Right kidney (tissue), 1 donor: ENCODE results near the gene MXRA8.
"Not testable (repeated sequence)": the region's sequence is repeated elsewhere in the genome, so short reads cannot be mapped to it uniquely, and the experiment has no call there.

Experiments
- DNase-seq: peaks from one replicate; pipeline ENCODE4 v3.0.0-alpha.2; 2016

The MXRA8 gene

DNA sequence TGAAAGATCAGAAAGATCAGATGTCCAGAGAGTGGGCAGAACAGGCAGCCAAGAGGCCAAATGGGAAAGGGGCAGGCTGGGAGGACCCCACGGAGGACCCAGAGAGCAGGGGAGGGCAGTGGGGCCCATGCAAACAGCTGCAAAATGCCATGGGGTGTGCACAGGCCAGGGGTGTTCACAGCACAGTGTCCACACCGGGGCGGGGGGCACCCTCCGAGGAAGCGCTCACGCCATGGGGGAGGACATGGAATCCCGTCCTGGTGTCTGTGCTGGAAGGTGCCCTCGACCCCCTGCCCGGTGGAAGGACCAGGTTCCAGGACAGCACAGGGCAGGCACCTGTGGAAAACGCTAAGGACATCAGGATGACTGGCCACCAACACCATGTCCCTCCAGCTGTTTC is 35.4 kb downstream of the MXRA8 start:
- no peak for DNase-seq

DNA sequence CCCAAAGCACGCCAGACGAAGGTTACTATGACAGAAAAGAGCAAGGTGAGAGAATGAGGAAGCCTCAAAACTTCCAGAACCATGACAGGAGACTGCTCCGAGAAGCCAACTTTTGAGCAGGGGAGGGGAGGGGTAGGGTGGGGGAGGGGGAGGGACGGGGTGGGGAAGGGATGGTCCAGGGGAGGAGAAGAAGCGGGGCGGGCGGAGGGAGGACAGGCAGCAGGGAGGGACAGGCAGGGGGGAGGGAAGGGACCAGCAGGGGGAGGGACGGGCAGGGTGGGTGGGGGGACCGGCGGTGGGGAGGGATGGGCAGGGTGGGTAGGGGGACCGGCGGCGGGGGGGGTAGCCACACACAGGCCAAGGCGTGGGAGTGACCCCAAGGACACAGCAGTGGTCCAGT is 35.9 kb downstream of the MXRA8 start:
- DNase-seq = no peak

DNA sequence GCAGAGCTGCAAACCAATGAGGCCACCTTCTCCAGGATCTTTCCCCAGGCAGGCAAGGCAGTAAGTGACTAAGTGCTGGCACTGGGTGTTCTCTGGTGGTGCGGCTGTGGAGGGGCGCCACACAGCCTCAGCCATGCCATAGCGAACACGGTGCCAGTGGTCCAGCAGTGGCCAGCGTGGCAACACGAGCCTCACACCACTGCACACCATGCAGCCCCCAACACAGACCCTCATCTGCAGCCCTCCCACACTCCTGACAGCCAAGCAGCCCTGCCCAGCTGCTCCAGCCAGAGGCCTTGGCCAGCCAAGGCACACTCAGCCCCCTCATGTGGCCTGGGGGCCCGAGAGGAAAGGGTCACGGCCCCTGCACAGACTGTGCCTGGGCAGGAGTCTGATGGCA is 36.9 kb downstream of the MXRA8 start:
- DNase-seq = no peak

DNA sequence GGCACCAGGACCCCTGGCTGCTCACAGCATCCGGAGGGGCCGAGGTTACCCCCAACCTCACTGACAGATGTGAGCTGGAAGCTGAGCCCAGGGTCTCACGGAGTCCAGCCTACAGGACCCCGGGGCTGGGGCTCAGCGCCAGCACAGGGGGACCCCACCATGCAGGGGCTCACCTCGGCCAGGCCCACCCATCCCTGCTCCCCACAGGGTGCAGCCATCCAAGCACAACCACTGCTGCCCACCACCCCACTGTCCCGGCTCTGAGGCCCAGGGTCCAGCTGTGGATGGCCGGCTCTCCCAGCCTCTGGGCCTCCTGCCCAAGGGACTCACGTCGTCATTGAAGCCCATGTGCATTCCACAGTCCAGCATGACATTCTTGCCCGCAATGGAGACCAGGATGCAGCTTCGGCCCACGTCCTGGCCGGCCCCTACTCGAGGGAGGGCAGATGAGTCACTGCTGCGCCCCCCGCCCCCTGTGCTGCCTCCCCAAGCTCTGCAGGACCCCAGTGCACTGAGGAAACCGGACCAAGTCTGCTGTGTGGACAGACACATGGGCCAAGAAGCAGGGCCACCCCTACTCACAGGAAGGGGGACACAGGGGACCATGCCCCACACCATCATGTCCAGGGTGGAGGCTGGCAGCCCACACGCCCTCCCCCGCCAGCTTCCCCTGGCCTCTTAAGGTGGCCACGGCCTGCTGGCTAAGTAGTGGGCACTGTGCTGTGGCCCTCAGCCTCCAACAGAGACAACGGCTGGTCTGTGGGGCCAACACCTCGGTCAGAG is 37.5 kb downstream of the MXRA8 start:
- no peak for DNase-seq

DNA sequence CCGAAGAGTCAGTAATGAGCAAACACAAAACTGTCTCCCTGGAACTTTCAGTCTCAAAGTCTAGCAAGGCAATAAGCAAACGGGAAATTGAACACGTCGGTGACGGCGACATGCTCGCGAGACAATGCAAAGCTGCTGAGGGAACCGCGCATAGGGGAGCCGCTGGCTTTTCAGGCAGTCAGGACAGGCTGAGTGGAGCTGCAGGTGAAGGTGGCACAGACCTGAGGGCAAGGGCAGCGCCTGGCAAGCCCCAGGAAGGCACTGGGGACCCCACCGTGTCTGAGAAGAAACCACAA is 38.8 kb downstream of the MXRA8 start:
- DNase-seq = no peak

DNA sequence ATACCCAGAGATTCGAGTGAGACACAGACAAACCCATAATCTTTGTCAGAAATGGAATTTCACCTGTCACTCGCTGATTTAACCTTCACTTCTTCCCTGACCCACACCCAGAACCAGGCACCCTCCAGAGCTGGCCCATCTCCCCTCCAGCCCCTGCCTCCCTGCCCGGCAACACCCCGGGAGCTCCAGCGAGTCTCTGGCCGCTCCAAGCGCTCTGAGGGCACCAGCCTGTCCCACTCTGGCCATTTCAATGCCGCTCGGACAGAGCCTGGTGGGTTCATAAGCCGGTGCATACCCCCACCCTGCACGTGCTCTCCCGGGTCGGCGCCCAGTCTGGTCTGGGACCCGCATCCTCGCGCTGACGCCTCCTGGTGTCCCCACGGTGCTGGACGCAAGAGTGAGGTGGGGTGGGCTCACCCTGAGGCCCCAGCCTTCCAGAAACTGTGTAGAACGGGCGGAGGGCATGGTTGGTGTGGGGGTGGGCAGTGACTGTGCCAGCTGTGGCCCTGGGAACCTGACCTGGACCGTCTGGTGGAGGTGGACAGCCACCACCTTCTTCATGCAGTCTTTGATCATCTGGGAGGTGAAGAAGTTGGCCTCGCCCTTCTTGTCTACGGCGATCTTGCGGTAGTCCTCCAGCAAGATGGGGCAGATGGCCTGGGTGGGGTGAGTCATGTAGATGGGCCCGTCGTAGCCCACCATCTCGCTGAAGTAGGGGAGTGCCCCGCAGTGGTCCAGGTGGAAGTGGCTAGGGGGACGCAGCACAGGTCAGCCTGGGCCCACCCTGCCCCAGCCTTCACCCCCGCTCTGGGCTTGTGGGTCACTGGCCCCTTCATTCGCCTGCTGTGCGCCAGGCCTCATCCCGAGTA is 39.3 kb downstream of the MXRA8 start:
- DNase-seq = no peak

DNA sequence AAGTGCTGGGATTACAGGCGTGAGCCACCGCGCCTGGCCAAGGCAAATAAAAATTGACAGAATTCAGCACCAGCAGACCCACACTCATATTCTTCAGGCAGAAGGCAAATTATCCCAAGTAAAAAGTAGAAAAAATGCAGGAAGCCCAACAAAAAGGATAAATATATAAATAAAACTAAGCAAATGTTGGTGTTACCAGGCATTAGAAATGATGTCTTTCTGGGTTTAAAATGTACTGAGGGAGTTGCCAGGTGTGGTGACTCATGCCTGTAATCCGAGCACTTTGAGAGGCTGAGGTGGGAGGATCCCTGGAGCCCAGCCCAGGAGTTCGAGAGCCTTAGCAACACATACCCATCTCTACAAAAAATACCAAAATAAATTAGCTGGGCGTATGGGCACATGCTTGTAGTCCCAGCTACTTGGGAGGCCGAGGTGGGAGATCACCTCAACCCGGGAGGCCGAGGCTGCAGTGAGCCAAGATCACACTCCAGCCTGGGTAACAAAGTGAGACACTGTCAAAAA is 40.2 kb downstream of the MXRA8 start:
- no peak for DNase-seq

DNA sequence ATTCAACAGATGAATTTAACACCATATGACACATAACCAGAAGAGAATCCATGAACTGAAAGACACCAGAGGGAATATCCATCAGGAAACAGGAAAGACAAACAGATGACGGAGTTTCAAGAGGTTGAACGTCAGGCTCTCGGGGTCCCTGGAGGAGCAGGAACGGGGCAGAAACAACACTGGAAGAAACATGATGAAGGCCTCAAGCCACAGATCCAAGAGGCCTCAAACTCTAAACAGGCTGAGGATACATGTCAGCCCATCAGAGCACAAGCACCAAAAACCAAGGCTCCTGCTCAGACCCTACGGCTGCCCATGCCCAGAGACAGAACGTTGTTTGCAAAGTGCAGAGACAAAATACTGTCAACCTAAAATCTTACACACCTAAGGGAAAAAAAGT is 40.9 kb downstream of the MXRA8 start:
- DNase-seq = no peak

DNA sequence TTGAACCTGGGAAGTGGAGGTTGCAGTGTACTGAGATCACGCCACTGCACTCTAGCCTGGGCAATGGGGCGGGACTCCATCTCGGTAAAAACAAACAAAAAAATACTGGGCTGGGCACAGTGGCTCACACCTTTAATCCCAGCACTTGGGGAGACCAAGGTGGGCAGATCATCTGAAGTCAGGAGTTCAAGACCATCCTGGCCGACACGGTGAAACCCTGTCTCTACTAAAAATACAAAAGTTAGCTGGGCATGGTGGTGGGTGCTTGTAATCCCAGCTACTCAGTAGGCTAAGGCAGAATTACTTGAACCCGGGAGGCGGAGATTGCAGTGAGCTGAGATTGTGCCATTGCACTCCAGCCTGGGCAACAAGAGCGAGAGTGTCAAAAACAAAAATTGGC is 42.2 kb downstream of the MXRA8 start:
- not testable (repeated sequence) for DNase-seq

DNA sequence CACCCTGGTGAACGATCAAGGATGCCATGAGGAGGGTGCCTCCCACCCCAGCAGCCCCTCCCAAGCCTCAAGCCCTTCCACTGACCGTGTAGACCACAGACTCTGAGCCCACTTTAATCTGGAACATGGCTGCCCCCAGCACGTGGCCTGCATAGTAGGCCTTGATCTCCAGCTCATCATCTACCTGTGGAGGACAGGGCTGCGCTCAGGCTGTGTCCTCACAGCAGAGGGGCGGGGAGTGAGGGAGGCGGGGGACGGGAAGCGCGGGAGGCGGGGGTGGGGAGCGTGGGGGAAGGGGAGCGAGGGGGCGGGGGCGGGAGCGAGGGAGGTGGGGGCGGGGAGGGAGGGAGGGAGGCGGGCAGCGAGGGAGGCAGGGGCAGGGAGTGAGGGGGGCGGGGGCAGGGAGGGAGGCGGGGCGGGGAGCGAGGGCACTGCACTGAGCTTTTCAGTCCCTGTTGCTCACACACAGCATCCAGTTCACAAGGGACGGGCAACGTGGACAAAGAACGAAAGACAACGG is 42.9 kb downstream of the MXRA8 start:
- no peak for DNase-seq

DNA sequence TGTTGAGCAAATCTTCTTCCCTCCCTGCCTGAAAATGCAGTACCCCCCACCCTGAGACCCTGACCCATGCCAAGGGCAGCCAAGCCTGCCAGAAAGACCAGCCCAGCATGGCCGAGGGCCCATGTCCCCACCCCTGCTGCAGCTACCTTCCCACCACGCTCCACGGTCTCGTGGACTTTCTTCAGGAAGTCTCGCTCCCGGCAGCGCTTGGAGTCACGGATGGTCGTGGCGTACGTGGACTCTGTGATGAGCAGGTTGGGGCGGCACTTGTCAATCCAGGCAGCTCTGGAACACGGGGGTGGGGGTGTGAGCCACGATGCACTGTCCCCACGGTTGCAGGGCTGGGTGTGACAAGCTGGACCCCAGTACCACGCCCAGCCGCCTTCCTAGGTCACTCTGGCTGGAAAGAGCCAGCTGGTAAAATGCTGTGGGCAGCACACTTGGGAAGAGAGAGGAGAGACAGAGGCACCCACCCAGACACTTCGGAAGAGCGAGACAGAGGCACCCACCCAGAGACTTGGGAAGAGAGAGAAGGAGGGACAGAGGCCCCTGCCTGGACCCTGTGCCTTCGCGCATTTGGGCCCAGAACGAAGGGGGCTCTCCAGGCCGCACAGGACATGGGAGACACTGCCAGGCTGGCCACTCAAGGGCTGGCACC is 43.5 kb downstream of the MXRA8 start:
- DNase-seq = no peak

DNA sequence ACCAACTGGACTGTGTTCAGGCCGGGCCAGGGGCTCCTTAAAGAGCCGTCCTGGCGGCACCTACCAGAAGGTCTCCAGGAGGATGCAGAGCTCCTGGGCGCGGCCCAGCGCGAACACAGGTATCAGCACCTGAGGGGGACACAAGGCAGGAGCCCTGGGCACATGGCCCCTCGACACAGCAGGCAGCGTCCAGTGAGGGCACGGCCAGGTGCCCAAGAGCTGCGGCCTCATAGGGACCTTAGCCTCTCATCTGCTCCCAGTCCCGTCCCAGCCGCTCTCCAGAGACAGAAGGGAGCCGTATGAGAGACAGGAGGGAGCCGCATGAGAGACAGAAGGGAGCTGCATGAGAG is 44.1 kb downstream of the MXRA8 start:
- DNase-seq = no peak

DNA sequence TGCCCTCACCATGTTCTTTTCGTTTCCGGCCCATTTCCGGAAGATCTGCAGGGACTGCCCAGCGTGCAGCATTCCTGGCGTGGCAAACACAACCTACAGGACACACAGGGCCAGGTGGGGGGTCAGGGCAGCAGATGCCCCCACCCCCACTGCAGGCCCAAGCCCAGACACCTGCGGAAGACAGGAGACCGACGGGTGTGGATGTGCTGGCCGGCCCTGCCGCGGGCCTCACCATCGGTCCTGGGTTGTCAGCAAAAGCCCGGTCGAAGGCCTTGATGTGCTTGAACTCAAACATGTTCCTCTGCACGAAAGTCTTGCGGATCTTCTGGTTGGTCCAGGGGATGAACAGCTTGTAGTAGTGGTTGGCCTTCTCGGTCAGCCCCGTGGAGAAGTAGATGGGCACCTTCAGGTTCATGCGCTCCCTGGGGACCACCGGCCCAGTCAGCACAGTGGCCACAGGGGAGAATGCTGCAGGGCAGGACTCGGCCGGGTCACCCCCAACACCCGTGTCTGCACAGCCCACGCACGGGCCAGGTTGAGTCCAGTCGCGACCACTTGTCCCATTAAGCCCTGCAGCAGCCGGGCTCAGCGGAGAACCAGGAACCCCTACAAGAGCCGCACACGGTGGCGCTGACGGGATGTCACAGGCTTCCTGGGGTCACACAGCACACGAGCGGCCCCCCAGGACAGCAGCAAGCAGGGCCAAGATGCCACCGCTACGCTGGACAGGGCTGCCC is 44.7 kb downstream of the MXRA8 start:
- DNase-seq = no peak

DNA sequence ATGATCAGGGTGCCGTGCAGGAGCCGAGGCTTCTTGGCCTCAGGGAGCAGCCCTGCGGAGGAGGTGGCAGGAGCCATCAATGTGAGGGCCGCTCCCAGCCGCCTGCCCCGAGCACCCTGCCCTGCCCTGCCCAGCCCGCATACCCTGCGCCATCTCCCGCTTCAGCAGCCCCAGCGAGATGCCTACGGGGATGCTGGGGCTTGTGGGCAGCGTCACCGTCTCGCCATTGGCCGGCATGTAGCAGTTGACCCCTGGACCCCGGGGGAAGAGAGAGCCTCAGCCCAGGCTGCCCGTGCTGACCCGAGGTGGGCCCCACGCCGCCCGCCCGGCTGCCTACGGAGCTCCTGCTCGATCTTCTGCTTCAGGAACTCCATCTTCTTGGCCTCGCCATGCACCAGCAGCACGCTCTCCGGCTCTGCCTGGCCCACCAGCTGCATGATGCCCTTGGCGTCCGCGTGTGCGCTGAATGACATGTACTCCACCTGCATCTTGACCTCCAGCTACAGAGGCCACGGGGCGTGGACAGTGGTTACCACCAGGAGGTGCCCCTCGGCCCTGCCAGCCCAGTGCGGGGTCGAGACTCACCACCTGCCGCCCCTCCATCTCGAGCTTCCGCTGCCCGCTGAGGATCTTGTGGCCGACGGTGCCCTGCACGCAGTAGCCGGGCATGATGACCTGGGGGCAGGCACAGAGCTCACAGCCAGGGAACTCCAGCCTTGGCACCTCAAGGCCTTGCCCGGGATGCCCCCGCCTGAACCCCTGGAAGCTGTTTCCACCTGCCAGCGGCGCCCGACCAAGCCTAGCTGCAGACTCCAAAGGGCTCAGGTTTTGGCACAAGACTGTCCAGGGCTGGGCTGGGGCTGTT is 45.7 kb downstream of the MXRA8 start:
- no peak for DNase-seq

DNA sequence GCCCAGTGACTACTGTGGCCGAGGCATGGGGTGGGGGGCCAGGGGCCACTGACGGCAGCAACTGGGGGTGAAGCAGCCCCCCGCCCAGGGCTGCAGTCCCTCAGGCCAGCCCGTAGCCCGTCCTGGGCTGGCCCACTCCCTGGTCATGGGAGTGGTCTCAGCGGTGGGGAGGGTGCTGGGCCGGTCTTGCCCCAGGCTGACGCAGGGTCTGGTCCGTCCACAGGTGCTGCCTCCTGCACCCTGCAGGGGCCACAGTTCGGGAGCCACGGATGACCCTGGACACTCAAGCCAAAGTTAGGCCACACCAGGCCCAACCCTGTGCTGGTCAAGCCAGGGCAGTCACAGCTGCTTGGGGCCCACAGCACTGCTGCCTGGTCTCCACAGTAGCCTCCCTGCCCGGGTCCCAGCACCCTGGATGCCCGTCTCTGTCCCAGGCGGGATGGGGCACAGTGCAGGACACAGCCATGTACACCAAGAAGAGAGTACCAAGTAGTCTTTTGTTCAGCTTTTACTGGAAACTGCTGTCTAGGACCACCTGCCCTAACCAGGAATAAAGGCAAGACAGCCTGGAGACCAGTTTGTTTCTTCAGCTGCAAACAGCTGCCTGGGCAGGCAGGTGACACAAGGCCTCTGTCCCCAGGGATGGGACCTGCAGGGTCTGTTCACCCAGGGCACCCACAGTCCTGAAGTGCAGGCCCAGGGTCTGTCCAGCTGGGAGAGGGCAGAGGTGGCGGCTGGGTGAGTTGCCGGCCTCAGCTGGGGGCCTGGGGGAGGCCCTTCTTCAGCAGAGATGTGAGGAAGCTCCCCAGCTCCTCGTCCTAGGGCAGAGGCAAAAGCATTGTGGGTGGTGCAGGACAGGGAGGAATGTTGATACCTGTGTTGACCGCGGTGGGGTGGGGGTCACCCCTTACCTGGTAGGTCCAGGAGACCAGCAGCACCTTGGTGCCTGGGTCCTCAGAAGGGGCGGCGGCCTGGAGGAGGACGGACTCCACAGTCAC is 46.9 kb downstream of the MXRA8 start:
- DNase-seq = no peak

DNA sequence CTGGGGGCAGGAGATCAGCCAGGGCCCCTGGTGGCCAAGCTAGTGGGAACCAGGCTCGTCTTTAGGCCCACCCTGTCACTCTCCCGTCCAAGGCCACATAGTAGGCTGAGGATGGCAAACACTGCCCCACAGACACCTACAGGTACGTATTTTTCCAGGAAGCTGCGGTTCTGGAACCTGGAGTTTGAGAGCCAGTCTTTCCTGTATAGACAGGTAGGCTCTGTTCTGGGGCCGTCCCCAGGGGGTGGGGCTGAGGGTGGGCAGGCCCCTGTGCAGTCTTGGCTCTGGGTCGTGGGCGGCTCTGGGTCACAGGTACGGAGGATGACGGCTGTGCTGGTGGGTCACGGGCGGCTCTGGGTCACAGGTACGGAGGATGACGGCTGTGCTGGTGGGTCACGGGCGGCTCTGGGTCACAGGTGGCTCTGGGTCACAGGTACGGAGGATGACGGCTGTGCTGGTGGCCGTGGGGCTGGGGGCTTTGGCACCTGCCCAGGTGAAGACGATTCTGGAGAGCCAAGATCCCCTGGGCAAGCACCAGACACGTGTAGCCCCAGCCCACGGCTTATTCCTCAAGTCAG is 47.8 kb downstream of the MXRA8 start:
- no peak for DNase-seq

DNA sequence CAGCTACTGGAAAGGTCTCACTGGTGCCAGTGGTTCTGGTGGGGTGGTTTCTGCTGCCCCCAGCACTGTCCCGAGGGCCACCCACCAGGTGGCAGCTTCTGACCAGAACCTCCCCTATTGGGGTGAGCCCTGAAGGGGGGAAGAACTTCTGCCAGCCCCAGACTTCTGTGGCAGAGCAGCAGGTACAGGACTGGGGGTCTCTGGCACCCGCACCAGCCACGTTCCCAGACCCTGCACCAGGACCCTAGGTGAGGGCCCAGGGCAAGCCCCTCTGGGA is 48.3 kb downstream of the MXRA8 start:
- DNase-seq = no peak

DNA sequence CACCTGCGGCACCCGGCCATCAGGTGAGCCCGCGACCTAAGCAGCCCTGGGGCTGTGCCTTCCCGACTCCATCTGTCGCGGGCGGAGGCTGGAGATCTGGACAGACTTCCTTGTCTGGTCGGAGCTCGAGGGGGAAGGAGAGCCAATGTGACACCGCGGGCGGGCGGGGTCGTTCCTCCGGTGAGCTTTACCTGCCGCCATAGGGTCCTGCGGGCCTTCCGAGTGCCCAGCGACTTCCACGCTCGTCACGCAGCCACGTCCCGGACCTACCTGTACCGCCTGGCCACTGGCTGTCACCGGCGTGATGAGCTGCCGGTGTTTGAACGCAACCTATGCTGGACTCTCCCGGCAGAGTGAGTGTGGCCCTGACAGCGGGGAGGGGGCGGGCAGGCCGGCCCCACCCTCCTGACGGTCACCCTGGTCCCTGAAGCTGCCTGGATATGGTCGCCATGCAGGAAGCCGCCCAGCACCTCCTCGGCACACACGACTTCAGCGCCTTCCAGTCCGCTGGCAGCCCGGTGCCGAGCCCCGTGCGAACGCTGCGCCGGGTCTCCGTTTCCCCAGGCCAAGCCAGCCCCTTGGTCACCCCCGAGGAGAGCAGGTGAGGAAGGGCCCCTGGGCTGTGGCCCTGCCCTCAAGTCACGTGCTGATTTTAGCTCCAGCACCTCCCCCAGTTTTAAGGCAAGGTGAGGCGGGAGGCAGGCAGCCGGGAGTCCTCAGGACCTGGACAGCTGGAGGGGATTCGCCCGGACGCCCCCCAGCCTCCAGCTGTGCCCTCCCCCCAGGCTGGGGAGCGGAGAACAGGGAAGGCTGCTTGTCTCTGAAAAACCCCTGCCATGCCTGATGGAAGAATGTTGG is 48.9 kb downstream of the MXRA8 start:
- peak; percentile 49 for DNase-seq

DNA sequence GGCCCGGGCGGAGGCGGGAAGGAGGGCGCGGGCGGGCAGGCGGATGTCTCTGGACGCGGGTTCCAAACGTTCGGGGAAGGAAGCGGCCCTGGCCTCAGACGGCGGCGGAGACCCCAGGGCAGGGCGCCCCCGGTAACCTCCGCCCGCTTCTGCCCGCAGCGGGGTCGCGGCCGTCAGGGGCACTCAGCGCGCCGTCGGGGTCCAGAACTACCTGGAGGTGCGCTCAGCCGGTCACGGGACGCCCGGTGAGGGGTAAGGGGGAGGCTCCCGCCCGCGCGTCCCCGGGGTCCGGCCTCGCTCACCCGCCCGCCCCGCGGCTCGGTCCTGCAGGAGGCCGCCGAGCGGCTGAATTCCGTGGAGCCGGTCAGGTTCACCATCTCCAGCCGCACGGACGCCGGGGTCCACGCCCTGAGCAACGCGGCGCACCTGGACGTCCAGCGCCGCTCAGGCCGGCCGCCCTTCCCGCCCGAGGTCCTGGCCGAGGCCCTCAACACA is 49.6 kb downstream of the MXRA8 start:
- DNase-seq = peak; percentile 81
